GM21423 (cell line): ENCODE measurements around the gene PFKFB1.
A peak's percentile ranks its signal among the peaks of the same experiment; 100 is the strongest.

Source experiments
- ATAC-seq: cut with Tn5 transposase; IDR thresholded peaks from one replicate; pipeline ENCODE4 v1.9.1; 2021; ENCODE audit warnings: mild to moderate bottlenecking, moderate library complexity; ENCODE audit not compliant: unreplicated experiment

The PFKFB1 gene

GRCh38 chrX:54994099-54994498 is at the start of gene PFKFB1:
PFKFB1 (minus strand) TSS chrX:54994188; CDS start chrX:54994007, 181 bp downstream.
- no peak for ATAC-seq

GRCh38 chrX:55041514-55041913 is 47.5 kb upstream of the PFKFB1 start:
- ATAC-seq = no peak

- ATAC-seq = no peak
These were observed 45.5 kb upstream of the PFKFB1 start for GRCh38 chrX:55039471-55039870.

GRCh38 chrX:55033429-55033828 is 39.4 kb upstream of the PFKFB1 start:
- no peak for ATAC-seq

- no peak for ATAC-seq
These were observed 36.5 kb upstream of the PFKFB1 start, which contains the start of gene ALAS2 for GRCh38 chrX:55030271-55031205. ALAS2 (minus strand) TSS chrX:55030977; CDS start chrX:55026000, 4,977 bp downstream.

- no peak for ATAC-seq
These were observed 35.3 kb upstream of the PFKFB1 start for GRCh38 chrX:55029291-55029690.

- no peak for ATAC-seq
These were observed 34.6 kb upstream of the PFKFB1 start for GRCh38 chrX:55028611-55029010.

GRCh38 chrX:55028040-55028439 is 34.1 kb upstream of the PFKFB1 start:
- ATAC-seq = no peak

GRCh38 chrX:55026840-55027239 is 32.9 kb upstream of the PFKFB1 start:
- no peak for ATAC-seq

- ATAC-seq = no peak
These were observed 32.2 kb upstream of the PFKFB1 start for GRCh38 chrX:55026143-55026542.

GRCh38 chrX:55014897-55015299 is 20.9 kb upstream of the PFKFB1 start:
- ATAC-seq = no peak

- no peak for ATAC-seq
These were observed 17.3 kb upstream of the PFKFB1 start for GRCh38 chrX:55011294-55011693.

GRCh38 chrX:55008571-55009358 is 14.8 kb upstream of the PFKFB1 start:
- ATAC-seq = no peak

- ATAC-seq = no peak
These were observed 13.7 kb upstream of the PFKFB1 start for GRCh38 chrX:55007656-55008055.

GRCh38 chrX:55006827-55007621 is 13.0 kb upstream of the PFKFB1 start:
- no peak for ATAC-seq

- ATAC-seq = no peak
These were observed 11.3 kb upstream of the PFKFB1 start for GRCh38 chrX:55005256-55005655.

- no peak for ATAC-seq
These were observed 10.2 kb upstream of the PFKFB1 start for GRCh38 chrX:55004231-55004630.

GRCh38 chrX:54999717-55000598 is 6.0 kb upstream of the PFKFB1 start, which contains the start of gene APEX2:
APEX2 (plus strand) TSS chrX:55000363; CDS start chrX:55000423, 60 bp downstream.
- ATAC-seq = peak; percentile 95

GRCh38 chrX:54995621-54996020 is 1.6 kb upstream of the PFKFB1 start:
- no peak for ATAC-seq
